ENCODE results near the gene SOST. TPM values are rescaled to one million over a fixed set of nuclear protein-coding genes. Genes with fewer than 3 reads are reported as not detected.
"Not testable (repeated sequence)": the region's sequence is repeated elsewhere in the genome, so short reads cannot be mapped to it uniquely, and the experiment has no call there.

Gene SOST
- total RNA-seq (not detected), polyA plus RNA-seq (not detected)

GRCh38 chr17:43758497-43759174 is at the start of gene SOST:
Gene SOST (minus strand): TSS chr17:43758791. CDS start chr17:43758741, 50 bp downstream.
- ATAC-seq (ENCODE audit: low read depth in 2 of 2) = no peak
- no peaks in the 10 kb centered on the region for H3K9me3 ChIP-seq (ENCODE audit: control insufficient read depth in 2 of 2, low read length in 2 of 2)
- no peaks in the 10 kb centered on the region for H3K36me3 ChIP-seq (ENCODE audit: control insufficient read depth, insufficient read depth, low read length)

GRCh38 chr17:43808076-43808475 is 49.5 kb upstream of the SOST start:
- no peak overlapping the region for H3K27ac Mint-ChIP-seq
- Histone ChIP-seq H3K9me3 (ENCODE audit: control insufficient read depth in 2 of 2, low read length in 2 of 2) (no peaks in the 10 kb centered on the region), H3K27me3 (ENCODE audit: control insufficient read depth, insufficient read depth, low read length) (peaks cover 12% of the 10 kb centered on the region), H3K27ac (ENCODE audit: insufficient read depth, low read length, poor library complexity, severe bottlenecking) (no peak overlapping the region), H3K4me1 (ENCODE audit: control insufficient read depth, insufficient read depth, low read length, poor library complexity, severe bottlenecking) (no peaks in the 10 kb centered on the region), H3K4me3 (ENCODE audit: low read depth, low read length) (no peak overlapping the region), H3K36me3 (ENCODE audit: control insufficient read depth, insufficient read depth, low read length) (no peaks in the 10 kb centered on the region)
- DNase-seq = no peak
- H3K9me3 Mint-ChIP-seq = no peaks in the 10 kb centered on the region
- H3K27me3 Mint-ChIP-seq = peaks cover 38% of the 10 kb centered on the region
- no peak for ATAC-seq (ENCODE audit: low read depth in 2 of 2)
- H3K36me3 Mint-ChIP-seq = no peaks in the 10 kb centered on the region
- no peaks in the 10 kb centered on the region for H3K4me1 Mint-ChIP-seq
- no peak overlapping the region for H3K4me3 Mint-ChIP-seq

More at GRCh38 chr17:43758497-43759174, at the start of gene SOST:
- no peak within 1 kb of the TSS for H3K4me3 Mint-ChIP-seq
- H3K27me3 Mint-ChIP-seq = peaks cover 28% of the 10 kb centered on the region
- no peaks in the 10 kb centered on the region for H3K9me3 Mint-ChIP-seq
- Histone ChIP-seq H3K4me1 (ENCODE audit: control insufficient read depth, insufficient read depth, low read length, poor library complexity, severe bottlenecking) (peaks cover 3% of the 10 kb centered on the region), H3K4me3 (ENCODE audit: low read depth, low read length) (no peak within 1 kb of the TSS), H3K27ac (ENCODE audit: insufficient read depth, low read length, poor library complexity, severe bottlenecking) (no peak within 1 kb of the TSS), H3K27me3 (ENCODE audit: control insufficient read depth, insufficient read depth, low read length) (peaks cover 6% of the 10 kb centered on the region)
- DNase-seq = no peak
- H3K36me3 Mint-ChIP-seq = no peaks in the 10 kb centered on the region
- no peaks in the 10 kb centered on the region for H3K4me1 Mint-ChIP-seq
- no peak within 1 kb of the TSS for H3K27ac Mint-ChIP-seq

DNA sequence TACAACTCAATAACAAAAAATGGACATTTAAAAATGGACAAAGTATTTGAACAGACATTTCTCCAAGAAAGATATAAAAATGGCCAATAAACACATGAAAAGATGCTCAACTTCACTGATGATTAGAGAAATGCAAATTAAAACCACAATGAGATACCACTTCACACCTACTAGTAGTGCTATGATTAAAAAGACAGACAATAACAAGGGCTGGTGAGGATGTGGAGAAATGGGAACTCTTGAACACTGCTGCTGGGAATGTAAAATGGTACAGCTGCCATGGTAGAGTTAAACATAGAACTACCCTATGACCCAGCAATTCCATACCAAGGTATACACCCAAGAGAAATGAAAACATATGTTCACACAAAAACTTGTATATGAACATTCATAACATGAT is 46.5 kb upstream of the SOST start:
- H3K27me3 Mint-ChIP-seq = peaks cover 37% of the 10 kb centered on the region
- no peak overlapping the region for H3K27ac Mint-ChIP-seq
- H3K36me3 Mint-ChIP-seq = no peaks in the 10 kb centered on the region
- H3K4me1 Mint-ChIP-seq = no peaks in the 10 kb centered on the region
- Histone ChIP-seq H3K27me3 (ENCODE audit: control insufficient read depth, insufficient read depth, low read length) (peaks cover 18% of the 10 kb centered on the region), H3K36me3 (ENCODE audit: control insufficient read depth, insufficient read depth, low read length) (no peaks in the 10 kb centered on the region), H3K4me3 (ENCODE audit: low read depth, low read length) (no peak overlapping the region), H3K4me1 (ENCODE audit: control insufficient read depth, insufficient read depth, low read length, poor library complexity, severe bottlenecking) (no peaks in the 10 kb centered on the region), H3K9me3 (ENCODE audit: control insufficient read depth in 2 of 2, low read length in 2 of 2) (no peaks in the 10 kb centered on the region), H3K27ac (ENCODE audit: insufficient read depth, low read length, poor library complexity, severe bottlenecking) (no peak overlapping the region)
- no peak for ATAC-seq (ENCODE audit: low read depth in 2 of 2)
- H3K4me3 Mint-ChIP-seq = no peak overlapping the region
- H3K9me3 Mint-ChIP-seq = no peaks in the 10 kb centered on the region
- DNase-seq = no peak

DNA sequence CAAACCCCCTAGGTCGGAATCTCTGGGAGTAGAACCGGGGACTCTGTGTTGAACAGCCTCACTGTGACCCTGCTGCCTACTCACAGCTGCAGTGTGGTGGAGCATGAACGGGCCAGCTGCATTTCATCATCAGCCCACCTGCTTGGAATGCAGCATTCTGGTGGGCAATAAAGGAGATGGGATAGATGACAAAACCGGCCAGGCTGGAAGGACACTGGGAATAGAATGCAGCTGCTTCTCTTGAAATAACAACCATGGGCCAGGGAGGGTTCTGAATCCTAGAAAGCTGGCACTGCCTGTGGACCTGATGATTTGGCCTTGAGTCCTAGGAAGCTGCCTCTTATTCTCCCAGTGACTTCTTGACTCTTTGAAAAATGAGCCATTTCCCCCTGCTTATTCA is 45.2 kb upstream of the SOST start:
- no peak for ATAC-seq (ENCODE audit: low read depth in 2 of 2)
- Histone ChIP-seq H3K27me3 (ENCODE audit: control insufficient read depth, insufficient read depth, low read length) (peaks cover 18% of the 10 kb centered on the region), H3K36me3 (ENCODE audit: control insufficient read depth, insufficient read depth, low read length) (no peaks in the 10 kb centered on the region), H3K27ac (ENCODE audit: insufficient read depth, low read length, poor library complexity, severe bottlenecking) (no peak overlapping the region), H3K9me3 (ENCODE audit: control insufficient read depth in 2 of 2, low read length in 2 of 2) (no peaks in the 10 kb centered on the region), H3K4me3 (ENCODE audit: low read depth, low read length) (no peak overlapping the region), H3K4me1 (ENCODE audit: control insufficient read depth, insufficient read depth, low read length, poor library complexity, severe bottlenecking) (no peaks in the 10 kb centered on the region)
- Mint-ChIP-seq H3K9me3 (no peaks in the 10 kb centered on the region), H3K4me3 (no peak overlapping the region), H3K4me1 (no peaks in the 10 kb centered on the region), H3K27me3 (peaks cover 41% of the 10 kb centered on the region), H3K36me3 (no peaks in the 10 kb centered on the region), H3K27ac (no peak overlapping the region)
- DNase-seq = no peak

DNA sequence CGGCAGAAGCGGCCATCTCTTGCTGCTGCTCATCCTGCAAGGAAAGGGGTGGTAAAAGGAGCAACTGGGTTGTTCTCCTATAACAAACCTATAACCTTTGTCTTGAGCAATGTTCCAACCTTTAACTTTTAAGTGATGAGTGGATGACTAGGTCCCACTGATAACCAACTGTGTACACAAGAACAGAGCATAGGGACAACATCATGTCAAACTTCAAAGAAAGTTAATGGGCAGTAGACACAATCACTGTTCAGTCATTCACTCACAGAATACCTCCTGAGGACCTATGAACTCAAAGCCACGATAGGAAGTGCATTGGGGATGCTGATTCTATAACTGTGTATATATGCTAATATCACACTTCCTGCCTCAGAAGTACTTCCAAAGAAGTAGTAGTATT is 43.3 kb upstream of the SOST start:
- H3K27me3 ChIP-seq (ENCODE audit: control insufficient read depth, insufficient read depth, low read length) = peaks cover 17% of the 10 kb centered on the region
- H3K4me3 ChIP-seq (ENCODE audit: low read depth, low read length) = no peak overlapping the region
- H3K36me3 ChIP-seq (ENCODE audit: control insufficient read depth, insufficient read depth, low read length) = no peaks in the 10 kb centered on the region
- Mint-ChIP-seq H3K36me3 (no peaks in the 10 kb centered on the region), H3K9me3 (peaks cover 0 to 2% (median 0%) of the 10 kb centered on the region in 7 donors), H3K27me3 (peaks cover 43% of the 10 kb centered on the region), H3K27ac (no peak overlapping the region), H3K4me1 (no peaks in the 10 kb centered on the region), H3K4me3 (no peak overlapping the region)
- H3K4me1 ChIP-seq (ENCODE audit: control insufficient read depth, insufficient read depth, low read length, poor library complexity, severe bottlenecking) = no peaks in the 10 kb centered on the region
- H3K9me3 ChIP-seq (ENCODE audit: control insufficient read depth in 2 of 2, low read length in 2 of 2) = no peaks in the 10 kb centered on the region
- no peak for ATAC-seq (ENCODE audit: low read depth in 2 of 2)
- H3K27ac ChIP-seq (ENCODE audit: insufficient read depth, low read length, poor library complexity, severe bottlenecking) = no peak overlapping the region
- DNase-seq = peak in 1 of 3 donors; percentile 5

DNA sequence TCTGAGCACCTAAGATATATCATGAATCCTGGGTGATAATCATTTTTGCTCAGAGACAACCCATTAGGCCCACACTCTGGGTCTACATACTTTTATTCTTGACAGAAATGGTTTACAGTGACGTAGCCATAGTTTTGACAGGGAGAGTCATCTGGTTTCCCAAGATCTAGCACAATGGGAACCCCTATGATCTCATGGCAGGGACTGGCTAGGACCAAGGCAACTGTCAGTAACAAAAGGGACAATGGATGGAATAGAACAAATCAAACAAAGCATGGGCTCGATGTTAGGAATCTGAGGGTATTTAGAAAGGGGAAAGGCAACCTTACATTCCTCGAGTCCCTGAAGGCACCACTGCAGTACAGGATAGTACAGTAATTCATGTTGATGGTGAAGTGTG is 42.1 kb upstream of the SOST start:
- Histone ChIP-seq H3K4me1 (ENCODE audit: control insufficient read depth, insufficient read depth, low read length, poor library complexity, severe bottlenecking) (no peaks in the 10 kb centered on the region), H3K36me3 (ENCODE audit: control insufficient read depth, insufficient read depth, low read length) (no peaks in the 10 kb centered on the region), H3K4me3 (ENCODE audit: low read depth, low read length) (no peak overlapping the region), H3K27ac (ENCODE audit: insufficient read depth, low read length, poor library complexity, severe bottlenecking) (no peak overlapping the region), H3K27me3 (ENCODE audit: control insufficient read depth, insufficient read depth, low read length) (peaks cover 17% of the 10 kb centered on the region), H3K9me3 (ENCODE audit: control insufficient read depth in 2 of 2, low read length in 2 of 2) (no peaks in the 10 kb centered on the region)
- Mint-ChIP-seq H3K4me3 (no peak overlapping the region), H3K27ac (no peak overlapping the region), H3K27me3 (peaks cover 47% of the 10 kb centered on the region), H3K9me3 (peaks cover 0 to 2% (median 0%) of the 10 kb centered on the region in 7 donors), H3K36me3 (no peaks in the 10 kb centered on the region), H3K4me1 (no peaks in the 10 kb centered on the region)
- DNase-seq (no peak), ATAC-seq (ENCODE audit: low read depth in 2 of 2) (no peak)

- no peaks in the 10 kb centered on the region for H3K36me3 Mint-ChIP-seq
- H3K27ac ChIP-seq (ENCODE audit: insufficient read depth, low read length, poor library complexity, severe bottlenecking) = no peak overlapping the region
- H3K27me3 ChIP-seq (ENCODE audit: control insufficient read depth, insufficient read depth, low read length) = peaks cover 11% of the 10 kb centered on the region
- H3K9me3 Mint-ChIP-seq = peaks cover 0 to 2% (median 0%) of the 10 kb centered on the region in 7 donors
- H3K4me1 Mint-ChIP-seq = no peaks in the 10 kb centered on the region
- H3K4me3 Mint-ChIP-seq = no peak overlapping the region
- H3K9me3 ChIP-seq (ENCODE audit: control insufficient read depth in 2 of 2, low read length in 2 of 2) = no peaks in the 10 kb centered on the region
- H3K4me1 ChIP-seq (ENCODE audit: control insufficient read depth, insufficient read depth, low read length, poor library complexity, severe bottlenecking) = no peaks in the 10 kb centered on the region
- H3K4me3 ChIP-seq (ENCODE audit: low read depth, low read length) = no peak overlapping the region
- H3K36me3 ChIP-seq (ENCODE audit: control insufficient read depth, insufficient read depth, low read length) = no peaks in the 10 kb centered on the region
- DNase-seq (no peak), ATAC-seq (ENCODE audit: low read depth in 2 of 2) (no peak)
- H3K27me3 Mint-ChIP-seq = peaks cover 47% of the 10 kb centered on the region
- no peak overlapping the region for H3K27ac Mint-ChIP-seq
These were observed 40.5 kb upstream of the SOST start for GRCh38 chr17:43799047-43799446.

DNA sequence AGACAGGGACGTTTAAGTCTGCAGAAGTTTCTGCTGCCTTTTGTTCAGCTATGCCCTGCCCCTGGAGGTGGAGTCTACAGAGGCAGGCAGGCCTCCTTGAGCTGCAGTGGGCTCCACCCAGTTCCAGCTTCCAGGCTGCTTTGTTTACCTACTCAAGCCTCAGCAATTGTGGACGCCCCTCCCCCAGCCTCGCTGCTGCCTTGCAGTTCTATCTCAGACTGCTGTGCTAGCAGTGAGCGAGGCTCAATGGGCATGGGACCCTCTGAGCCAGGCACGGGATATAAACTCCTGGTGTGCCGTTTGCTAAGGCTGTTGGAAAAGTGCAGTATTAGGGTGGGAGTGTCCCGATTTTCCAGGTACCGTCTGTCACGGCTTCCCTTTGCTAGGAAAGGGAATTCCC is 39.4 kb upstream of the SOST start:
- H3K27ac ChIP-seq (ENCODE audit: insufficient read depth, low read length, poor library complexity, severe bottlenecking); H3K36me3 Mint-ChIP-seq; H3K4me1 Mint-ChIP-seq; ATAC-seq (ENCODE audit: low read depth in 2 of 2); DNase-seq; H3K4me3 ChIP-seq (ENCODE audit: low read depth, low read length); H3K27ac Mint-ChIP-seq; H3K36me3 ChIP-seq (ENCODE audit: control insufficient read depth, insufficient read depth, low read length); H3K9me3 ChIP-seq (ENCODE audit: control insufficient read depth in 2 of 2, low read length in 2 of 2); H3K9me3 Mint-ChIP-seq; H3K4me3 Mint-ChIP-seq; H3K4me1 ChIP-seq (ENCODE audit: control insufficient read depth, insufficient read depth, low read length, poor library complexity, severe bottlenecking): not testable (repeated sequence)
- H3K27me3 ChIP-seq (ENCODE audit: control insufficient read depth, insufficient read depth, low read length) = peaks cover 11% of the 10 kb centered on the region
- peaks cover 42% of the 10 kb centered on the region for H3K27me3 Mint-ChIP-seq
